HCT116 (cell line): ENCODE measurements around the gene MUC20. TPM values are rescaled to one million over a fixed set of nuclear protein-coding genes. Genes with fewer than 3 reads are reported as not detected.
"Not testable (repeated sequence)": the region's sequence is repeated elsewhere in the genome, so short reads cannot be mapped to it uniquely, and the experiment has no call there.

ENCODE experiments used
- ATAC-seq: fragments of 200-7000 bp; cut with Tn5 transposase; 2 replicates; pipeline ENCODE4 v1.9.1; 2020; ENCODE audit warnings: mild to moderate bottlenecking, moderate library complexity
- BruUV-seq: library from RNA; stranded (reverse); fragments of 400-500 nt; replicated peaks from 2 replicates; lab custom pipeline; 2021; lab: Mats Ljungman, UMichigan
- CTCF ChIA-PET: fragments of 300-600 bp; sonication (Branson Sonifier 250); formaldehyde crosslinking; loops from one replicate; lab custom pipeline; 2021; ENCODE audit warnings: antibody characterized with exemption; lab: Charles Lee
- POLR2A ChIA-PET: fragments of 300-600, 350-600 bp; sonication (Branson Sonifier 250); formaldehyde crosslinking; loops from one replicate; lab custom pipeline; 2021; ENCODE audit warnings: antibody characterized with exemption; lab: Charles Lee
- RAD21 ChIA-PET, 2 experiments: fragments of 300-600 bp; sonication (Branson Sonifier 250); formaldehyde crosslinking; loops; one replicate each; lab custom pipeline; 2023; ENCODE audit warnings: low total read pairs in 2 of 2; ENCODE audit not compliant: uncharacterized antibody in 2 of 2, unreplicated experiment in 2 of 2, low non-redundant PET in 1 of 2; lab: Charles Lee
- DNase-seq: peaks from one replicate; pipeline ENCODE4 v3.0.0-alpha.2; 2010; ENCODE audit warnings: low read depth, low spot score
- H2AFZ ChIP-seq: fragments of 200-600 bp; shearing (Covaris generic), sonication (generic); 2 replicates; pipeline ENCODE4 v1.6.1; 2017; ENCODE audit warnings: low read depth, mixed run types, mixed read lengths, antibody characterized with exemption, low read length; ENCODE audit not compliant: poor library complexity, severe bottlenecking
- H3K27ac ChIP-seq: 2 replicates; pipeline ENCODE4 v1.5.1; 2012; ENCODE audit warnings: low read depth, low read length
- H3K27me3 ChIP-seq: fragments of 200-600 bp; sonication (generic); 2 replicates; pipeline ENCODE4 v1.6.1; 2016; ENCODE audit warnings: mixed run types, low read length, mixed read lengths; ENCODE audit not compliant: insufficient read depth
- H3K36me3 ChIP-seq, 2 experiments: fragments of 200-500 bp in 1 of 2; fragments of 200-600 bp in 1 of 2; sonication (Bioruptor generic) in 1 of 2; sonication (generic) in 1 of 2; 2 replicates each; pipeline versions ENCODE4 v1.5.1 to v1.6.1; 2014 to 2016; ENCODE audit warnings: low read length in 2 of 2, inconsistent platforms in 1 of 2, mixed read lengths in 1 of 2, mixed run types in 1 of 2; ENCODE audit not compliant: insufficient read depth in 2 of 2, control insufficient read depth in 1 of 2
- H3K4me1 ChIP-seq, 2 experiments: fragments of 200-600 bp in 1 of 2; sonication (generic) in 1 of 2; 2 replicates each; pipeline versions ENCODE4 v1.5.1 to v1.6.1; 2012 to 2017; ENCODE audit warnings: low read length in 2 of 2, inconsistent platforms in 1 of 2, mild to moderate bottlenecking in 1 of 2, mixed read lengths in 1 of 2, mixed run types in 1 of 2, moderate library complexity in 1 of 2; ENCODE audit not compliant: insufficient read depth in 2 of 2, control insufficient read depth in 1 of 2
- H3K4me2 ChIP-seq: fragments of 200-600 bp; sonication (generic); 2 replicates; pipeline ENCODE4 v1.6.1; 2017; ENCODE audit warnings: mixed run types, low read length, mixed read lengths
- H3K4me3 ChIP-seq, 2 experiments: fragments of 200-600 bp in 1 of 2; sonication (generic) in 1 of 2; replicated peaks in 1 of 2; 2 replicates each; pipeline ENCODE4 v1.5.1; 2011 to 2016; ENCODE audit warnings: low read length in 2 of 2, control low read depth in 1 of 2, low read depth in 1 of 2, mild to moderate bottlenecking in 1 of 2, mixed read lengths in 1 of 2, mixed run types in 1 of 2
- H3K79me2 ChIP-seq: fragments of 200-600 bp; sonication (generic); 2 replicates; pipeline ENCODE4 v1.6.1; 2017; ENCODE audit warnings: mild to moderate bottlenecking, mixed run types, low read length, moderate library complexity, mixed read lengths; ENCODE audit not compliant: insufficient read depth
- H3K9ac ChIP-seq: fragments of 200-600 bp; sonication (generic); 2 replicates; pipeline ENCODE4 v1.6.1; 2016; ENCODE audit warnings: low read length, mixed read lengths
- H3K9me2 ChIP-seq: fragments of 200-600 bp; sonication (generic), shearing (Covaris generic); 2 replicates; pipeline ENCODE4 v1.6.1; 2017; ENCODE audit warnings: mixed run types, mild to moderate bottlenecking, moderate library complexity; ENCODE audit not compliant: insufficient read depth
- H3K9me3 ChIP-seq, 2 experiments: fragments of 200-500 bp in 1 of 2; fragments of 200-600 bp in 1 of 2; sonication (Bioruptor generic) in 1 of 2; sonication (generic) in 1 of 2; 2 replicates each; pipeline ENCODE4 v1.6.1; 2014 to 2017; ENCODE audit warnings: low read length in 2 of 2, mixed read lengths in 2 of 2, inconsistent platforms in 1 of 2, low read depth in 1 of 2, mild to moderate bottlenecking in 1 of 2, mixed run types in 1 of 2, moderate library complexity in 1 of 2; ENCODE audit not compliant: control insufficient read depth in 1 of 2, insufficient read depth in 1 of 2
- H4K20me1 ChIP-seq: fragments of 200-600 bp; sonication (generic), shearing (Covaris generic); 2 replicates; pipeline ENCODE4 v1.6.1; 2017; ENCODE audit warnings: mixed run types, mild to moderate bottlenecking, moderate library complexity; ENCODE audit not compliant: insufficient read depth
- ELF1 ChIP-seq: IDR thresholded peaks from 2 replicates; pipeline ENCODE4 v1.6.1; 2012; ENCODE audit warnings: low read depth, borderline replicate concordance
- MAX ChIP-seq: IDR thresholded peaks from 2 replicates; pipeline ENCODE4 v1.6.1; 2012
- POLR2A ChIP-seq: IDR thresholded peaks from 2 replicates; pipeline ENCODE4 v1.7.0; 2011; ENCODE audit warnings: borderline replicate concordance; ENCODE audit not compliant: insufficient read depth, insufficient read length; ENCODE audit errors: extremely low read depth
- RAD21 ChIP-seq: IDR thresholded peaks from 2 replicates; pipeline ENCODE4 v1.6.1; 2012; ENCODE audit warnings: low read depth, mild to moderate bottlenecking
- SIN3A ChIP-seq: IDR thresholded peaks from 2 replicates; pipeline ENCODE4 v1.6.1; 2012; ENCODE audit warnings: low read depth
- ZFX ChIP-seq: fragments of 450-650 bp; IDR thresholded peaks from 2 replicates; pipeline ENCODE4 v1.6.1; 2017
- ZNF274 ChIP-seq: fragments of 200-500 bp; sonication (Bioruptor generic); IDR thresholded peaks from 2 replicates; pipeline ENCODE4 v1.6.1; 2014; ENCODE audit warnings: mild to moderate bottlenecking, low read depth, low read length, inconsistent platforms
- intact Hi-C: fragments of 100-400 bp; cut with micrococcal nuclease; formaldehyde crosslinking; loops from 2 replicates; pipeline ENCODE4 v1.10.0; 2022
- total RNA-seq: library from RNA; stranded (reverse); gene quantifications from one replicate; pipeline ENCODE4 v1.2.1, GENCODE V29; 2021; ENCODE audit not compliant: unreplicated experiment

The MUC20 gene
- total RNA-seq, 1 experiment from 2014 or later: 2.4 TPM

DNA sequence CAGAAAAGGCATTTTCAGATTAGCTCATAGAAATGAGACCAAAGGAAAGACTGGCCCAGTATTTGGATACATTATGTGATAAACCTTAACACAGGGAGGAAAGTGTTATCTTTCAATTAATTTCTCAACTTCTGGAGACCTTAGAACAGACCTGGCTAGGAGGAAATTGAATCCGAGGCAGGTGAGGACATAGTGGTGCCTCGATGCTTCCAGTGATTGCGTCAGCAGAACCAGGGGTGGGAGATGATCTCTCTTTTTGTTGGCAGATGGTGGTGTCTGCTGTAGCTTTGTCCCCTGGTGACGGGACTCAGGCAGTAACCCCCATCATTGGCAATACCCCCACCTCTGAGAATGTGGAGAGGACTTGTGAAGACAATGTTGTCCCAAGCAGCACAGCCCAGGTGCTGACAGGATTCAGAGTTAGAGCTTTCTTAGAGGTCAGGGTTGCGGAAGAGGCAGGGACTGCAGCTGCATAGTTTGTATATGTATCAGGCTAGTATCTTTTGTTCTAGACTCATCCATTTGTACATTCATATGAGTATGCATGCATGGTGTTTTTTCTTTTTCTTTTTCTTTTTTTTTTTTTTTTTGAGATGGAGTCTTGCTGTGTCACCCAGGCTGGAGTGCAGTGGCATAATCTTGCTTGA, 27.9 kb upstream of the MUC20 start:
- ATAC-seq: no peak
- H3K4me1 ChIP-seq: peaks cover 0 to 6% of the 10 kb centered on the region in 2 experiments; a peak in 2 of 4 replicates
- no peak for DNase-seq
- intact Hi-C loops: no loop called here
- H3K4me2 ChIP-seq: no peak overlapping the region
- no peak overlapping the region for H3K27ac ChIP-seq
- H4K20me1 ChIP-seq: no peaks in the 10 kb centered on the region
- H3K9me3 ChIP-seq: no peaks in the 10 kb centered on the region
- H3K9ac ChIP-seq: no peak overlapping the region
- no peaks in the 10 kb centered on the region for H3K27me3 ChIP-seq
- no peaks in the 10 kb centered on the region for H3K9me2 ChIP-seq
- H3K4me3 ChIP-seq: no peak overlapping the region
- POLR2A ChIA-PET: no interaction called here
- H2AFZ ChIP-seq: no peak overlapping the region
- H3K79me2 ChIP-seq: no peaks in the 10 kb centered on the region
- peaks cover 8 to 13% of the 10 kb centered on the region in 2 experiments; a peak in 3 of 4 replicates for H3K36me3 ChIP-seq
- TF ChIP-seq MAX (no peak), POLR2A (no peak), RAD21 (no peak), SIN3A (no peak), ELF1 (no peak)
- CTCF ChIA-PET: no interaction called here
- RAD21 ChIA-PET: no interaction called here
- BruUV-seq: no TSS peak

- Histone ChIP-seq H3K79me2 (no peaks in the 10 kb centered on the region), H3K4me3 (no peak overlapping the region), H3K9me2 (no peaks in the 10 kb centered on the region), H2AFZ (no peak overlapping the region), H3K9ac (no peak overlapping the region), H3K4me2 (no peak overlapping the region), H3K27ac (no peak overlapping the region), H3K36me3 (peaks cover 8 to 13% of the 10 kb centered on the region in 2 experiments; a peak in 3 of 4 replicates), H3K4me1 (peaks cover 0 to 14% of the 10 kb centered on the region in 2 experiments; a peak in 2 of 4 replicates)
- CTCF ChIA-PET: no interaction called here
- no peak for DNase-seq
- RAD21 ChIA-PET: no interaction called here
- no TSS peak for BruUV-seq
- intact Hi-C loops: no loop called here
- POLR2A ChIA-PET: no interaction called here
- TF ChIP-seq ZFX (no peak), SIN3A (no peak), ZNF274 (no peak)
- TF ChIP-seq, all 23 proteins: peak for 0
- no peaks in the 10 kb centered on the region for H3K9me3 ChIP-seq
- no peaks in the 10 kb centered on the region for H3K27me3 ChIP-seq
- ATAC-seq: no peak
- H4K20me1 ChIP-seq: no peaks in the 10 kb centered on the region
These were observed 27.2 kb upstream of the MUC20 start for GRCh38 chr3:195693428-195694216.

DNA sequence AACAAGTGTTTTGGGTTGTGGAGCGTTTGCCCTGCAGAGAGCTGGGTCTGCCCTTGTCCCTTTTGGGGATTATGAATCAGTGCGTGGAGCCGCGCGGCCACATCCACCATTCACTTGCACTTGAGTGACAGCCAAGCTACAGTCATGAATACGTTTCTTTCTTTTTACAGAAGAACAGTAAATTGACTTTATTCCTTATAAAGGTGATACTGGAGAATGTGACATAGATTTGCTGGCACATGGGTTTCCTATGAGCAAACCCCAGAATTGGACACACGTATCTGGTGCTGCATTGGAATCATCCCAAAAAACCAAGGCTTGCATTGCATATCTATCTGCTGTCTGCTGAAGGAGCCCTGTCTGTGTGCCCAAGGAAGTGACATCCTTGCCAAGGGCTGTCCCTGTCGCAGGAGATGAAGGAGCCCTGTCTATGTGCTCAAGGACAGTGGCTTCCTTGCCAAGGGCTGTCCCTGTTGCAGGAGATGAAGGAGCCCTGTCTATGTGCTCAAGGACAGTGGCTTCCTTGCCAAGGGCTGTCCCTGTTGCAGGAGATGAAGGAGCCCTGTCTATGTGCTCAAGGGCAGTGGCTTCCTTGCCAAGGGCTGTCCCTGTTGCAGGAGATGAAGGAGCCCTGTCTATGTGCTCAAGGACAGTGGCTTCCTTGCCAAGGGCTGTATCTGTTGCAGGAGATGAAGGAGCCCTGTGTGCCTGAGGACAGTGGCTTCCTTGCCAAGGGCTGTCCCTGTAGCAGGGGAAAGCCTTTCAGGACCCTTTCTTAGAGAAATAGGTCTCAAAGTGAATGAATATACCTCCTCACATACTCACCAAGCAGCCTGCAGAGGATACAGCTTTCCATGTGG, 26.3 kb upstream of the MUC20 start:
- H3K9me3 ChIP-seq, RAD21 ChIA-PET, H3K27me3 ChIP-seq, BruUV-seq, H3K4me2 ChIP-seq, intact Hi-C loops, CTCF ChIA-PET, H2AFZ ChIP-seq, ATAC-seq, H3K9ac ChIP-seq, H3K36me3 ChIP-seq, H3K4me3 ChIP-seq, POLR2A ChIA-PET, H3K9me2 ChIP-seq, H4K20me1 ChIP-seq, DNase-seq, H3K27ac ChIP-seq, H3K79me2 ChIP-seq: not testable (repeated sequence)
- H3K4me1 ChIP-seq: peaks cover 0 to 17% of the 10 kb centered on the region in 2 experiments; a peak in 2 of 4 replicates
